H9 (cell line): ENCODE measurements around the gene MAP2K2. TPM values are rescaled to one million over a fixed set of nuclear protein-coding genes. Genes with fewer than 3 reads are reported as not detected.

Experiments used
- DNase-seq: peaks from one replicate; pipeline ENCODE4 v3.0.0-alpha.2; 2017
- H2AFZ ChIP-seq: one replicate; pipeline ENCODE4 v1.6.1; 2013; ENCODE audit warnings: mild to moderate bottlenecking, low read length, control low read depth, moderate library complexity
- H2AK5ac ChIP-seq: 2 replicates; pipeline ENCODE4 v1.6.1; 2013; ENCODE audit warnings: low read length, control low read depth, mixed read lengths; ENCODE audit not compliant: insufficient read length
- H2BK120ac ChIP-seq: one replicate; pipeline ENCODE4 v1.6.1; 2013; ENCODE audit warnings: low read depth, mild to moderate bottlenecking, low read length, control low read depth, inconsistent platforms; ENCODE audit not compliant: poor library complexity, severe bottlenecking
- H2BK12ac ChIP-seq: 2 replicates; pipeline ENCODE4 v1.6.1; 2013; ENCODE audit warnings: low read length, control low read depth, mixed read lengths, low read depth; ENCODE audit not compliant: insufficient read length
- H2BK15ac ChIP-seq: 2 replicates; pipeline ENCODE4 v1.6.1; 2013; ENCODE audit warnings: low read depth, low read length, control low read depth
- H2BK20ac ChIP-seq: one replicate; pipeline ENCODE4 v1.6.1; 2013; ENCODE audit warnings: low read depth, mild to moderate bottlenecking, low read length, control low read depth, inconsistent platforms; ENCODE audit not compliant: poor library complexity, severe bottlenecking
- H2BK5ac ChIP-seq: 2 replicates; pipeline ENCODE4 v1.6.1; 2013; ENCODE audit warnings: low read length, control low read depth, mixed read lengths; ENCODE audit not compliant: insufficient read length
- H3K14ac ChIP-seq: 2 replicates; pipeline ENCODE4 v1.6.1; 2013; ENCODE audit warnings: low read length, control low read depth; ENCODE audit not compliant: insufficient read depth
- H3K18ac ChIP-seq: 2 replicates; pipeline ENCODE4 v1.6.1; 2013; ENCODE audit warnings: low read depth, mild to moderate bottlenecking, mixed read lengths, low read length, control low read depth; ENCODE audit not compliant: insufficient read length
- H3K23ac ChIP-seq: 2 replicates; pipeline ENCODE4 v1.6.1; 2013; ENCODE audit warnings: low read length, control low read depth, mixed read lengths, low read depth; ENCODE audit not compliant: insufficient read length
- H3K23me2 ChIP-seq: 2 replicates; pipeline ENCODE4 v1.6.1; 2013; ENCODE audit warnings: low read depth, mild to moderate bottlenecking, mixed read lengths, low read length, control low read depth; ENCODE audit not compliant: insufficient read length, poor library complexity, severe bottlenecking
- H3K27ac ChIP-seq: 2 replicates; pipeline ENCODE4 v1.5.1; 2013; ENCODE audit warnings: low read length, control low read depth, mixed read lengths, low read depth; ENCODE audit not compliant: insufficient read length
- H3K27me3 ChIP-seq: 2 replicates; pipeline ENCODE4 v1.6.1; 2013; ENCODE audit warnings: low read length, control low read depth, inconsistent platforms; ENCODE audit not compliant: insufficient read depth
- H3K4ac ChIP-seq: 2 replicates; pipeline ENCODE4 v1.6.1; 2013; ENCODE audit warnings: low read depth, mild to moderate bottlenecking, control low read depth, inconsistent platforms, low read length, moderate library complexity
- H3K4me1 ChIP-seq: 2 replicates; pipeline ENCODE4 v1.6.1; 2013; ENCODE audit warnings: low read length, control low read depth, inconsistent platforms; ENCODE audit not compliant: insufficient read depth
- H3K4me2 ChIP-seq: 2 replicates; pipeline ENCODE4 v1.6.1; 2013; ENCODE audit warnings: low read length, control low read depth, mixed read lengths; ENCODE audit not compliant: insufficient read length, insufficient read depth
- H3K56ac ChIP-seq: 2 replicates; pipeline ENCODE4 v1.6.1; 2013; ENCODE audit warnings: low read depth, mild to moderate bottlenecking, mixed read lengths, low read length, control low read depth; ENCODE audit not compliant: insufficient read length
- H3K79me1 ChIP-seq: 2 replicates; pipeline ENCODE4 v1.6.1; 2013; ENCODE audit warnings: low read depth, mild to moderate bottlenecking, moderate library complexity, low read length, control low read depth, inconsistent platforms; ENCODE audit not compliant: insufficient read depth, poor library complexity, severe bottlenecking
- H3K79me2 ChIP-seq: 2 replicates; pipeline ENCODE4 v1.6.1; 2013; ENCODE audit warnings: low read length, control low read depth, inconsistent platforms; ENCODE audit not compliant: insufficient read depth
- H3K9ac ChIP-seq: 2 replicates; pipeline ENCODE4 v1.6.1; 2013; ENCODE audit warnings: low read length, control low read depth, mixed read lengths; ENCODE audit not compliant: insufficient read length; ENCODE audit errors: extremely low read depth
- H3K9me3 ChIP-seq: one replicate; pipeline ENCODE4 v1.6.1; 2013; ENCODE audit warnings: low read depth, low read length, inconsistent platforms; ENCODE audit not compliant: control insufficient read depth
- H3T11ph ChIP-seq: one replicate; pipeline ENCODE4 v1.6.1; 2013; ENCODE audit warnings: mild to moderate bottlenecking, low read length, control low read depth, inconsistent platforms
- H4K20me1 ChIP-seq: one replicate; pipeline ENCODE4 v1.6.1; 2013; ENCODE audit not compliant: control insufficient read depth, insufficient read length, insufficient read depth
- H4K5ac ChIP-seq: 2 replicates; pipeline ENCODE4 v1.6.1; 2013; ENCODE audit warnings: low read depth, mild to moderate bottlenecking, mixed read lengths, low read length, control low read depth; ENCODE audit not compliant: insufficient read length
- H4K8ac ChIP-seq: replicated peaks from 2 replicates; pipeline ENCODE4 v1.6.1; 2013; ENCODE audit warnings: low read length, control low read depth, mixed read lengths, low read depth; ENCODE audit not compliant: insufficient read length
- H4K91ac ChIP-seq: 2 replicates; pipeline ENCODE4 v1.6.1; 2013; ENCODE audit warnings: low read depth, mild to moderate bottlenecking, moderate library complexity, mixed read lengths, low read length, control low read depth; ENCODE audit not compliant: insufficient read length
- H3K27ac Mint-ChIP-seq, 3 experiments: 2 replicates in 2 of 3; 3 replicates in 1 of 3; pipeline ENCODE4 v1.8.0; 2020 to 2021; ENCODE audit warnings: mixed read lengths in 3 of 3, mild to moderate bottlenecking in 1 of 3, moderate library complexity in 1 of 3
- H3K27me3 Mint-ChIP-seq: 2 replicates; pipeline ENCODE4 v1.8.0; 2021; ENCODE audit warnings: low read depth, mild to moderate bottlenecking, moderate library complexity, mixed read lengths
- H3K36me3 Mint-ChIP-seq, 3 experiments: 2 replicates in 2 of 3; 3 replicates in 1 of 3; pipeline ENCODE4 v1.8.0; 2020 to 2021; ENCODE audit warnings: low read depth in 3 of 3, mixed read lengths in 3 of 3; ENCODE audit not compliant: insufficient read depth in 1 of 3
- H3K4me1 Mint-ChIP-seq, 2 experiments: 2 replicates each; pipeline ENCODE4 v1.8.0; 2020; ENCODE audit warnings: mixed read lengths in 2 of 2
- H3K4me3 Mint-ChIP-seq, 2 experiments: 2 replicates in 1 of 2; 3 replicates in 1 of 2; pipeline ENCODE4 v1.8.0; 2020 to 2021; ENCODE audit warnings: mild to moderate bottlenecking in 2 of 2, mixed read lengths in 2 of 2, moderate library complexity in 1 of 2
- H3K9me3 Mint-ChIP-seq, 2 experiments: 2 replicates in 1 of 2; 3 replicates in 1 of 2; pipeline ENCODE4 v1.8.0; 2020; ENCODE audit warnings: mild to moderate bottlenecking in 2 of 2, mixed read lengths in 2 of 2, moderate library complexity in 1 of 2
- WGBS: extraction: QIAGEN DNeasy Blood & Tissue Kit; methylation state at CpG from one replicate; pipeline ENCODE4 v1.1.7; 2013; ENCODE audit warnings: missing lambda C conversion rate, low lambda C conversion rate, mixed read lengths; ENCODE audit not compliant: insufficient read length; ENCODE audit errors: extremely low coverage; 5-methylcytosine and 5-hydroxymethylcytosine counted together
- total RNA-seq: library from RNA; stranded (reverse); gene quantifications from 2 replicates; pipeline ENCODE4 v1.2.1, GENCODE V29; 2021
- TF ChIP-seq, protein P1 (sequence below): fragments of 200-600 bp; sonication (generic); conservative IDR thresholded peaks from 3 replicates; pipeline ENCODE4 v1.8.0; 2021; ENCODE audit warnings: antibody characterized with exemption, mild to moderate bottlenecking

The MAP2K2 gene
- total RNA-seq, 1 experiment from 2014 or later: 167 TPM

DNA sequence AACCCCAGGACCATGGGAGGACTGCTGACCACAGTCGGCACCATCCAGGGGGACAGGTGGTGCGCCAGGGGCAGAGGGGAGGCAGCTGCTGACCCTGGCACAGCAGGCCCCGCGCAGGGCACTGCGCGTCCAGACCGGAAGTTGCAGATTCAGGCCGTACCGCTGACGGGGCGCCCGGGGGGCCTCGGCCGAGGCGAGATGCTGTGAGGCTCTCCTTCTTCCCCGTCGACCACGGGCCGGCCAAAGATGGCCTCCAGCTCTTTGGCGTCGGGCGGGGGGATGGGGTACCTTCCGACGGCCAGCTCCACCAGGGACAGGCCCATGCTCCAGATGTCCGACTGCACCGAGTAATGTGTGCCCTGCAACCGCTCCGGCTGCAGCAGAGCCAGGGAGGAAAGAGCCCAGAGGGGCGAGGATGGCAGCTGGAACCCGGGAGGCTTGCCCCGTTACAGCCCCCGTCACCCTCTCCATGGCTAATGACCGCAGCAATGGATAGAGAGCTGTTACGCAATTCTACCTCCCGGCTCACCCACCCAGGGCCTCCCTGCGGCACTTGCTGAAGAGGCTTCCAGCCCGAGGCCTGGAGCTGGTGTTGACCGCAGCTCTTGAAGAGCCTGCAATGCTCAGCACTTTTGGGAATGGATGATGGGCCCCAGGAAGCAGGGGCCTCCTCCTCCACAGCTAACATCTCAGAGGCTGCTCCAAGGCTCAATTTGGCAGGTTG is 24.7 kb downstream of the MAP2K2 start:
- Histone ChIP-seq H3K14ac (no peak overlapping the region), H3K27ac (no peak overlapping the region), H3K18ac (no peak overlapping the region), H2AK5ac (no peak overlapping the region), H3T11ph (no peak overlapping the region), H2BK12ac (no peak overlapping the region), H3K23ac (no peak overlapping the region), H2BK5ac (no peak overlapping the region), H4K91ac (no peak overlapping the region), H4K5ac (no peak overlapping the region), H3K23me2 (no peaks in the 10 kb centered on the region), H4K8ac (no peak overlapping the region), H3K4me2 (no peak overlapping the region), H3K27me3 (no peaks in the 10 kb centered on the region), H2AFZ (no peak overlapping the region), H2BK20ac (no peak overlapping the region), H3K4ac (no peak overlapping the region), H3K9me3 (no peaks in the 10 kb centered on the region), H3K4me1 (no peaks in the 10 kb centered on the region), H3K79me2 (no peaks in the 10 kb centered on the region), H4K20me1 (peaks cover 3% of the 10 kb centered on the region), H3K9ac (no peak overlapping the region), H3K56ac (no peak overlapping the region), H2BK15ac (no peak overlapping the region), H2BK120ac (no peak overlapping the region), H3K79me1 (no peaks in the 10 kb centered on the region)
- TF ChIP-seq, protein P1, sequence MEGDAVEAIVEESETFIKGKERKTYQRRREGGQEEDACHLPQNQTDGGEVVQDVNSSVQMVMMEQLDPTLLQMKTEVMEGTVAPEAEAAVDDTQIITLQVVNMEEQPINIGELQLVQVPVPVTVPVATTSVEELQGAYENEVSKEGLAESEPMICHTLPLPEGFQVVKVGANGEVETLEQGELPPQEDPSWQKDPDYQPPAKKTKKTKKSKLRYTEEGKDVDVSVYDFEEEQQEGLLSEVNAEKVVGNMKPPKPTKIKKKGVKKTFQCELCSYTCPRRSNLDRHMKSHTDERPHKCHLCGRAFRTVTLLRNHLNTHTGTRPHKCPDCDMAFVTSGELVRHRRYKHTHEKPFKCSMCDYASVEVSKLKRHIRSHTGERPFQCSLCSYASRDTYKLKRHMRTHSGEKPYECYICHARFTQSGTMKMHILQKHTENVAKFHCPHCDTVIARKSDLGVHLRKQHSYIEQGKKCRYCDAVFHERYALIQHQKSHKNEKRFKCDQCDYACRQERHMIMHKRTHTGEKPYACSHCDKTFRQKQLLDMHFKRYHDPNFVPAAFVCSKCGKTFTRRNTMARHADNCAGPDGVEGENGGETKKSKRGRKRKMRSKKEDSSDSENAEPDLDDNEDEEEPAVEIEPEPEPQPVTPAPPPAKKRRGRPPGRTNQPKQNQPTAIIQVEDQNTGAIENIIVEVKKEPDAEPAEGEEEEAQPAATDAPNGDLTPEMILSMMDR: no peak
- peaks cover 22 to 62% (median 45%) of the 10 kb centered on the region in 3 experiments for H3K36me3 Mint-ChIP-seq
- WGBS: no CpG with 5 or more reads among the region's 38 CpGs
- H3K27me3 Mint-ChIP-seq: no peaks in the 10 kb centered on the region
- peak overlapping the region in 1 of 3 experiments; percentile 72; a peak in 1 of 7 replicates for H3K27ac Mint-ChIP-seq
- no peaks in the 10 kb centered on the region for H3K9me3 Mint-ChIP-seq
- DNase-seq: no peak
- H3K4me1 Mint-ChIP-seq: no peaks in the 10 kb centered on the region
- no peak overlapping the region for H3K4me3 Mint-ChIP-seq
